ENCODE results near the gene PTPMT1.

DNA sequence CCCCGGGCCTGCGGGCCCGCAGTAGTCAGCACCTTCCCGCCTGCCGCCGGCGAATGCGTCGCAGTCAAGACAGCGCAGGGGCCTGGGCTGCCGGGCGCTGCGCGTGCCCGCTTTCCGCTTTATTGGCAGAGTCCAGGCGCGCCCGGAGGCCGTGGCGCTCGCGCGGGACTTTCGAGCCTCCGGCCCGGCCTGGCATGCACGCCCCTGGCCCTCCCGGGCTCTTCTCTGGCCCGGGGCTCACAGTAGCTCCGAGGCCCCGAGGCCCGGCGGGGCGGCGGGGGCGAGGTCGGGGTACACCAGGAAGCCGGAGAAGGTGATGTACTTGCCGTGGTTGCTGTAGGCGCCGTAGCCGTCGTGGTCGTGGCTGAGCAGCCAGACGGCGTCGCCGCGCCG, 24.2 kb downstream of the PTPMT1 start:
- TF ChIP-seq, protein P1, sequence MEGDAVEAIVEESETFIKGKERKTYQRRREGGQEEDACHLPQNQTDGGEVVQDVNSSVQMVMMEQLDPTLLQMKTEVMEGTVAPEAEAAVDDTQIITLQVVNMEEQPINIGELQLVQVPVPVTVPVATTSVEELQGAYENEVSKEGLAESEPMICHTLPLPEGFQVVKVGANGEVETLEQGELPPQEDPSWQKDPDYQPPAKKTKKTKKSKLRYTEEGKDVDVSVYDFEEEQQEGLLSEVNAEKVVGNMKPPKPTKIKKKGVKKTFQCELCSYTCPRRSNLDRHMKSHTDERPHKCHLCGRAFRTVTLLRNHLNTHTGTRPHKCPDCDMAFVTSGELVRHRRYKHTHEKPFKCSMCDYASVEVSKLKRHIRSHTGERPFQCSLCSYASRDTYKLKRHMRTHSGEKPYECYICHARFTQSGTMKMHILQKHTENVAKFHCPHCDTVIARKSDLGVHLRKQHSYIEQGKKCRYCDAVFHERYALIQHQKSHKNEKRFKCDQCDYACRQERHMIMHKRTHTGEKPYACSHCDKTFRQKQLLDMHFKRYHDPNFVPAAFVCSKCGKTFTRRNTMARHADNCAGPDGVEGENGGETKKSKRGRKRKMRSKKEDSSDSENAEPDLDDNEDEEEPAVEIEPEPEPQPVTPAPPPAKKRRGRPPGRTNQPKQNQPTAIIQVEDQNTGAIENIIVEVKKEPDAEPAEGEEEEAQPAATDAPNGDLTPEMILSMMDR (IDR thresholded peaks at IDR 0.05; ENCODE audit: insufficient read depth, low read length, poor library complexity, severe bottlenecking), result no peak
- TF ChIP-seq EZH2phosphoT487 (conservative IDR thresholded peaks at IDR 0.05; ENCODE audit: low read length), result no peak
